ENCODE measurements around the gene POU2F3.

DNA sequence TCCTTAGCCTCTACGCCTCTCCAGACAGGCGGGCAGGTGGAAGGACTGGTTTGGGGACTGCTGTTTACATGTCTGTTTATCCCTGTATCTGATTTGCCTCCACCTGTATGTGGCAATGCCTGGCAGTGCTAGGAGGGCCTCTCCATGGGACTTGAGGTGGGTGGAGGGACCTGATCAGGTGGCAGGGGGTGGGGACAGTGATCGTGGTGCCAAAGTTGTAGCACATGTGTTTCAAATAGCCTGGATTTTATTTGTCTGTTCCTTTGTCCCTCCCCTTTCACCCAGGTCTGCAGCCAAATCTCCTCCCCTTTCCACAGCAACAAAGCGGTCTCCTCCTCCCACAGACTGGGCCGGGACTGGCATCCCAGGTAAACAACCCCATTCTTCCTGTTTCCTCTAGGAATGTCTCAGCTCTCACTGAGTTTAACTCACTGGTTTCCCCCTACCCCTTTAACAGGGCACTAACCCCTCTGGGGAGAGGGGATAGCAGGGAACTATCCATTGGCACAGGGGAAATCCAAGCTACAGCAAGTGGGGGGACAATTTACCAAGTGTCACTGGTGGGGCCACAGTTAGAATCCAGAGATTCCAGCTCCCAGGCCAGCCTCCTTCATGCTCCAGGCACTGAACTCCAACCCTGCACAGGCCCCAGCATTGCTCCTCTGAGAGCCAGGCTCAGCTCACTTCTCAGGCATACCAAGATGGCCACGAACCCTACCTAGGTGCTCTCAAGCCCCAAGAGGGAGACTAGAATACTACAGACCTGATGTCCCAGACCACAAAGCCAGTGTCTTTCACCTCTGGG, 62.3 kb downstream of the POU2F3 start:
- TF ChIP-seq EZH2 (IDR thresholded peaks at IDR 0.05; ENCODE audit: borderline replicate concordance) (no peak), EZH2phosphoT487 (IDR thresholded peaks at IDR 0.05; ENCODE audit: low read depth, severe bottlenecking, unreplicated experiment) (no peak)
- TF ChIP-seq, protein P1, sequence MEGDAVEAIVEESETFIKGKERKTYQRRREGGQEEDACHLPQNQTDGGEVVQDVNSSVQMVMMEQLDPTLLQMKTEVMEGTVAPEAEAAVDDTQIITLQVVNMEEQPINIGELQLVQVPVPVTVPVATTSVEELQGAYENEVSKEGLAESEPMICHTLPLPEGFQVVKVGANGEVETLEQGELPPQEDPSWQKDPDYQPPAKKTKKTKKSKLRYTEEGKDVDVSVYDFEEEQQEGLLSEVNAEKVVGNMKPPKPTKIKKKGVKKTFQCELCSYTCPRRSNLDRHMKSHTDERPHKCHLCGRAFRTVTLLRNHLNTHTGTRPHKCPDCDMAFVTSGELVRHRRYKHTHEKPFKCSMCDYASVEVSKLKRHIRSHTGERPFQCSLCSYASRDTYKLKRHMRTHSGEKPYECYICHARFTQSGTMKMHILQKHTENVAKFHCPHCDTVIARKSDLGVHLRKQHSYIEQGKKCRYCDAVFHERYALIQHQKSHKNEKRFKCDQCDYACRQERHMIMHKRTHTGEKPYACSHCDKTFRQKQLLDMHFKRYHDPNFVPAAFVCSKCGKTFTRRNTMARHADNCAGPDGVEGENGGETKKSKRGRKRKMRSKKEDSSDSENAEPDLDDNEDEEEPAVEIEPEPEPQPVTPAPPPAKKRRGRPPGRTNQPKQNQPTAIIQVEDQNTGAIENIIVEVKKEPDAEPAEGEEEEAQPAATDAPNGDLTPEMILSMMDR (IDR thresholded peaks at IDR 0.05; ENCODE audit: poor library complexity) = no peak
